Measurements from ENCODE around the gene TRIM6.

Gene TRIM6

DNA sequence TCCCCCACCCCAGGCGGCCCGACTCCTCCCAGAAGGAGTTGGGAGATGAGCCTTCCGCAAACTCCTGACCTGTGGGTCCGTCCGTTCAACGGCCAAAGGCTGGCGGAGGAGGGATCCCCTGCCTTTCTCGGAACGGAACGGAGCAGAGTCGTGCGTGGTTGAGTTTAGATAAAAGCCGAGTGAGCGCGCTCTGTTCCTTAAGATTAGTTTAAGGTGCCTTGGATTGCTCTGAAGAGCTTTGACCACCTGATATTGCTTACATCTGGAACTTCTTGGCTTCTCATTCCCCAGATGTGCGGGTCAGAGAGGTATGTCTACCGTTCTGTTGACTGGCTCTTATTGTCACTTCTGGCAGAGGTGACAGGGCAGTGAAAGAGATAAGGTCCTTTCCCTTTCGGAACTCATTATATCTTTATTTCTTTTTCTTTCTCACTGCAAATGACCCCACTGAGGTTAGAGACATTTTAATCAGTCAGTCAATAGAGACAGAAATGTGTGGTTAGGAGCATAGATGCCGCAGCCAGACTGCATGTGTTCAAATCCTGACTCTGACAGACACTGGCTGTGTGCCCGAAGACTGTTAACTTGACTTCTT lies at the start of gene TRIM6:
Gene TRIM6 (plus strand): TSS at position 31 of the 595 bp plus-strand sequence. CDS start 261 bp downstream, at position 292.
- H3K4me3 ChIP-seq (ENCODE audit: low read length) = peak within 1 kb of the TSS; percentile 75
- peak within 1 kb of the TSS; percentile 63; the same call in 1 of the 2 replicates for H3K9ac ChIP-seq (ENCODE audit: low read depth, low read length)
- H3K27me3 ChIP-seq (ENCODE audit: insufficient read depth, low read length) = no peaks in the 10 kb centered on the region
- H3K9me3 ChIP-seq (ENCODE audit: insufficient read depth, low read depth, low read length) = no peaks in the 10 kb centered on the region
- no peak within 1 kb of the TSS for H3K27ac ChIP-seq (ENCODE audit: low read length)
- H3K4me1 ChIP-seq (ENCODE audit: insufficient read depth, low read length) = peaks cover 21% of the 10 kb centered on the region; the same call in 1 of the 2 replicates
- no peaks in the 10 kb centered on the region for H3K36me3 ChIP-seq (ENCODE audit: insufficient read depth, low read depth, low read length)

GRCh38 chr11:5547982-5548381 lies 48.5 kb upstream of the TRIM6 start:
- Histone ChIP-seq H3K36me3 (ENCODE audit: insufficient read depth, low read depth, low read length) (no peaks in the 10 kb centered on the region), H3K27ac (ENCODE audit: low read length) (no peak overlapping the region), H3K9me3 (ENCODE audit: insufficient read depth, low read depth, low read length) (no peaks in the 10 kb centered on the region), H3K9ac (ENCODE audit: low read depth, low read length) (no peak overlapping the region), H3K27me3 (ENCODE audit: insufficient read depth, low read length) (no peaks in the 10 kb centered on the region), H3K4me3 (ENCODE audit: low read length) (no peak overlapping the region), H3K4me1 (ENCODE audit: insufficient read depth, low read length) (no peaks in the 10 kb centered on the region)

GRCh38 chr11:5548440-5548839 lies 48.0 kb upstream of the TRIM6 start, which contains the start of gene OR52H1:
TSS of gene OR52H1 (minus strand) at chr11:5548540. CDS start at chr11:5545505, 3,035 bp downstream.
- Histone ChIP-seq H3K4me1 (ENCODE audit: insufficient read depth, low read length) (no peaks in the 10 kb centered on the region), H3K4me3 (ENCODE audit: low read length) (no peak within 1 kb of the TSS), H3K27me3 (ENCODE audit: insufficient read depth, low read length) (no peaks in the 10 kb centered on the region), H3K9me3 (ENCODE audit: insufficient read depth, low read depth, low read length) (no peaks in the 10 kb centered on the region), H3K27ac (ENCODE audit: low read length) (no peak within 1 kb of the TSS), H3K36me3 (ENCODE audit: insufficient read depth, low read depth, low read length) (no peaks in the 10 kb centered on the region), H3K9ac (ENCODE audit: low read depth, low read length) (no peak within 1 kb of the TSS)

DNA sequence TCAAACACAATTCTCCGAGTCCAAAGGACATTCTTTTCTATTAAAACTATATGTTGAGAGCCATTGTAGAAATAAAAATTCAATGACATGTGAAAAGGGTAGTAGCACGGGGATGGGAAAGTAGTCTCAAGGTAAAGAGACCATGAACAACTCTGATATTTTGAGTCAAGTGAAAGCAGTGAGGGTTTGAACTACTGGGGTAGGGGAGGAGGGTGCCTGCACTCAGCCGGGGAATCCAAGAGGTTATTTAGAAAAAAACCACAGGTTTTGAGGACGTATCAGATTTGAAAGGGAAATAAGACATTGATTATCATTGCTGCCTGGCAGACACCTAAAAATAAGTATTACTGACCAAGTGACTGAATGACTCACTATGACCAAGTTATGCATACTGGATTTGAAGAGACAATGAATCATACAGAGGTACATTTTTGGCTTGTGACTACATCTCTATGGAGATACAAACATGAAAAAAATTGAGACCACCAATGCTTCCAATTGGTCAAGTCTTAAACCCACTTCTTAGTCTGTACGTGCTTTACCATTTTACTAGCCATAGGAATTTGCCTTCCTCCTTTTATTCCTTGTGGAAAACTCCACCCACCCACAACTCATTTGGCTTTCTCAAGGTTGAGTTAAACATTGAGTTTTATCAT lies 45.9 kb upstream of the TRIM6 start:
- no peak overlapping the region for H3K4me3 ChIP-seq (ENCODE audit: low read length)
- no peaks in the 10 kb centered on the region for H3K36me3 ChIP-seq (ENCODE audit: insufficient read depth, low read depth, low read length)
- no peak overlapping the region for H3K9ac ChIP-seq (ENCODE audit: low read depth, low read length)
- H3K9me3 ChIP-seq (ENCODE audit: insufficient read depth, low read depth, low read length) = no peaks in the 10 kb centered on the region
- no peak overlapping the region for H3K27ac ChIP-seq (ENCODE audit: low read length)
- H3K4me1 ChIP-seq (ENCODE audit: insufficient read depth, low read length) = no peaks in the 10 kb centered on the region
- no peaks in the 10 kb centered on the region for H3K27me3 ChIP-seq (ENCODE audit: insufficient read depth, low read length)

GRCh38 chr11:5553343-5553742 lies 43.1 kb upstream of the TRIM6 start:
- no peaks in the 10 kb centered on the region for H3K27me3 ChIP-seq (ENCODE audit: insufficient read depth, low read length)
- no peak overlapping the region for H3K9ac ChIP-seq (ENCODE audit: low read depth, low read length)
- H3K9me3 ChIP-seq (ENCODE audit: insufficient read depth, low read depth, low read length) = no peaks in the 10 kb centered on the region
- no peak overlapping the region for H3K27ac ChIP-seq (ENCODE audit: low read length)
- no peaks in the 10 kb centered on the region for H3K36me3 ChIP-seq (ENCODE audit: insufficient read depth, low read depth, low read length)
- no peak overlapping the region for H3K4me3 ChIP-seq (ENCODE audit: low read length)
- peaks cover 4% of the 10 kb centered on the region; the same call in 1 of the 2 replicates for H3K4me1 ChIP-seq (ENCODE audit: insufficient read depth, low read length)

DNA sequence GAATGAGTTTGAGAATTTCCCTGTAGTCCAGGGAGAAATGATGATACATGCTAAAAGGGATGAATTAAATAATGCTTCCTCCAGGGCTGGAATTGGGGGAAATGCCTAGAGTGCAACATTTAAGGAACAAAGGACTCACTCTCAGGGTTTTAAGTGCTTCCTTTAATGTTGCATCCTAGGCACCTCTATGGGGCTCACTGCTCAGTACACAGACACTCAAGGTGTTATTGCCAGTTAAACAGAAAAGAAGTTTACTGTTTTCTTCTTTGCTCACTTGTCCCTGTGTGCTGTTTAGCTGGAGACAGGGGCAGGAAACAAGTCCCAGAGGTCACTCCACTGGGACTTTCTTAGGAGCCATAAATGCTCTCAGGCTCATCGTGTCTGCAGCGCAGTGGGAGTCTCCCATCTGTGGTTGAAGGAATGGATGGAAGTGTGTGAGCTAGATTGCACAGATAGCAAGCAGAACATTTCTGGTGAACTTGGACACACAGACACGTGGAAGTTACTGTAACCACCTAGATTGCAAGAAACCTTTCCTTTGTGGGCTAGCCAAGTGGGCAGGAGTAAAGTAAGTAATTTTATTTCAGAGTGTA lies 39.7 kb upstream of the TRIM6 start:
- Histone ChIP-seq H3K4me3 (ENCODE audit: low read length) (no peak overlapping the region), H3K36me3 (ENCODE audit: insufficient read depth, low read depth, low read length) (no peaks in the 10 kb centered on the region), H3K27me3 (ENCODE audit: insufficient read depth, low read length) (no peaks in the 10 kb centered on the region), H3K4me1 (ENCODE audit: insufficient read depth, low read length) (peaks cover 4% of the 10 kb centered on the region; the same call in 1 of the 2 replicates), H3K9ac (ENCODE audit: low read depth, low read length) (no peak overlapping the region), H3K9me3 (ENCODE audit: insufficient read depth, low read depth, low read length) (no peaks in the 10 kb centered on the region), H3K27ac (ENCODE audit: low read length) (no peak overlapping the region)

GRCh38 chr11:5557751-5558150 lies 38.7 kb upstream of the TRIM6 start:
- no peak overlapping the region for H3K9ac ChIP-seq (ENCODE audit: low read depth, low read length)
- no peak overlapping the region for H3K27ac ChIP-seq (ENCODE audit: low read length)
- H3K27me3 ChIP-seq (ENCODE audit: insufficient read depth, low read length) = no peaks in the 10 kb centered on the region
- H3K4me1 ChIP-seq (ENCODE audit: insufficient read depth, low read length) = peaks cover 4% of the 10 kb centered on the region; the same call in 1 of the 2 replicates
- no peak overlapping the region for H3K4me3 ChIP-seq (ENCODE audit: low read length)
- H3K9me3 ChIP-seq (ENCODE audit: insufficient read depth, low read depth, low read length) = no peaks in the 10 kb centered on the region
- no peaks in the 10 kb centered on the region for H3K36me3 ChIP-seq (ENCODE audit: insufficient read depth, low read depth, low read length)

- Histone ChIP-seq H3K9me3 (ENCODE audit: insufficient read depth, low read depth, low read length) (no peaks in the 10 kb centered on the region), H3K27me3 (ENCODE audit: insufficient read depth, low read length) (no peaks in the 10 kb centered on the region), H3K27ac (ENCODE audit: low read length) (no peak overlapping the region), H3K4me3 (ENCODE audit: low read length) (no peak overlapping the region), H3K9ac (ENCODE audit: low read depth, low read length) (no peak overlapping the region), H3K36me3 (ENCODE audit: insufficient read depth, low read depth, low read length) (no peaks in the 10 kb centered on the region), H3K4me1 (ENCODE audit: insufficient read depth, low read length) (no peaks in the 10 kb centered on the region)
Observed at GRCh38 chr11:5564259-5565019, 32.0 kb upstream of the TRIM6 start.

DNA sequence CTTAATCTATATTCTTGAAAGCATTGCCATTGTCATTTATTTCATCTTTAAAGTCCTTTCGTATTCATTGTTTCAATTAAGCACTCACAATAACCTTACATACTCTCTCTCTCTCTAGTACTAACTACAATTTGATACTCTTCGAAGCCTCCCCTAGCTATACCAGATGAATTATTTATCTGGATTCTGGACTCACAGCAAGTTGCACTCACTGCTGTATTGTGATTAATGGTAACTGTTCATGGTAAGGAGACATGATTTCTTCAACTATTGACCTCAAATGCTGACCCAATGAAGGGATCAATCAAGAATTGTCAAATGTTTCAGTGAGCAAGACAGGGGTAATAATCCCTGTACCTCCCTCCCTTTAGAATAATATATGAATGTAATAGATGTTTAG lies 21.8 kb upstream of the TRIM6 start:
- Histone ChIP-seq H3K27me3 (ENCODE audit: insufficient read depth, low read length) (no peaks in the 10 kb centered on the region), H3K9ac (ENCODE audit: low read depth, low read length) (no peak overlapping the region), H3K4me3 (ENCODE audit: low read length) (no peak overlapping the region), H3K27ac (ENCODE audit: low read length) (no peak overlapping the region), H3K4me1 (ENCODE audit: insufficient read depth, low read length) (no peaks in the 10 kb centered on the region), H3K36me3 (ENCODE audit: insufficient read depth, low read depth, low read length) (no peaks in the 10 kb centered on the region), H3K9me3 (ENCODE audit: insufficient read depth, low read depth, low read length) (no peaks in the 10 kb centered on the region)

- Histone ChIP-seq H3K9me3 (ENCODE audit: insufficient read depth, low read depth, low read length) (no peaks in the 10 kb centered on the region), H3K36me3 (ENCODE audit: insufficient read depth, low read depth, low read length) (no peaks in the 10 kb centered on the region), H3K27ac (ENCODE audit: low read length) (no peak overlapping the region), H3K4me3 (ENCODE audit: low read length) (no peak overlapping the region), H3K4me1 (ENCODE audit: insufficient read depth, low read length) (no peaks in the 10 kb centered on the region), H3K9ac (ENCODE audit: low read depth, low read length) (no peak overlapping the region), H3K27me3 (ENCODE audit: insufficient read depth, low read length) (no peaks in the 10 kb centered on the region)
Observed at GRCh38 chr11:5575152-5575551, 21.3 kb upstream of the TRIM6 start.

DNA sequence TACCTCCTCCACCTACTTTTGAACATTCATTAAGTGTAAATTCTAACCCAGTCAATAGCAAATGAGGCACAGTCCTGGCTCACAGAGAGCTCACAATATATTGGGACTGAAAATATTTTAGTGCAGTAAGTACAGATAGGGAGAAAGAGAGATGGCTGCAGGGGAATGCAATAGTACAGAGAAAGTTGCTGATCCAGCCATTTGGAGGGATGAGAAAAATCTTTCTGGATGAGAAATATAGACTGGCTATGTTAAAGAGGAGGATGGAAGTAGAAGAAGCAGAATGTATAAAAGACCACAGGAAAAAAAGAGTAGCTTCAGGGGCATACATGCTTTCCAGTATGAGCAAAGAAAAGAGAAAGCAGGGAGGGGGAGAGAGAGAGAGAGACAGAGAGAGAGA lies 19.3 kb upstream of the TRIM6 start:
- H3K9me3 ChIP-seq (ENCODE audit: insufficient read depth, low read depth, low read length) = no peaks in the 10 kb centered on the region
- no peak overlapping the region for H3K27ac ChIP-seq (ENCODE audit: low read length)

More for the DNA sequence above, 19.3 kb upstream of the TRIM6 start:
- Histone ChIP-seq H3K9ac (ENCODE audit: low read depth, low read length) (no peak overlapping the region), H3K4me3 (ENCODE audit: low read length) (no peak overlapping the region), H3K27me3 (ENCODE audit: insufficient read depth, low read length) (no peaks in the 10 kb centered on the region), H3K36me3 (ENCODE audit: insufficient read depth, low read depth, low read length) (no peaks in the 10 kb centered on the region), H3K4me1 (ENCODE audit: insufficient read depth, low read length) (no peaks in the 10 kb centered on the region)

Data from iPS-20b (cell line).